ENCODE results near the gene POLE. TPM values are rescaled to one million over a fixed set of nuclear protein-coding genes. Genes with fewer than 3 reads are reported as not detected.

Gene POLE
- total and polyA plus RNA-seq, 2 of the 4 experiments (the other 2 are of a cell fraction) = 17.2 to 20.7 TPM

- H3K27ac ChIP-seq (ENCODE audit: insufficient read depth, low read length) = no peak overlapping the region
- H2BK15ac ChIP-seq (ENCODE audit: low read depth, low read length) = no peak overlapping the region
- in situ Hi-C loops (cut with MboI; ENCODE audit: low sequenced_read_pairs) (no loop called here), intact Hi-C loops (cut with micrococcal nuclease) (no loop called here), dilution Hi-C loops (cut with HindIII; ENCODE audit: low sequenced_read_pairs, unreplicated experiment) (no loop called here)
- no peaks in the 10 kb centered on the region for H3K79me1 ChIP-seq (ENCODE audit: low read depth in 1 of 2, low read length in 2 of 2)
- no peak overlapping the region for H4K91ac ChIP-seq (ENCODE audit: insufficient read depth, low read depth, low read length)
- H3K14ac ChIP-seq (replicated peaks; ENCODE audit: low read depth, low read length) = no peak overlapping the region
- no peak overlapping the region for H3K4ac ChIP-seq (ENCODE audit: low read depth, low read length)
- CTCF ChIA-PET = no interaction called here
- H2BK5ac ChIP-seq (ENCODE audit: low read depth, low read length, poor library complexity, severe bottlenecking) = no peak overlapping the region
- H3K56ac ChIP-seq (ENCODE audit: extremely low read depth, insufficient read depth, low read length) = no peak overlapping the region
- no peak overlapping the region for H3K4me2 ChIP-seq (ENCODE audit: low read depth, low read length)
- no peak overlapping the region for H2BK20ac ChIP-seq (ENCODE audit: low read depth, low read length)
- 97% methylated on average over 25 of the region's 39 CpGs; no CpG with 5 or more reads in 1 of the 2 experiments for WGBS, 2 experiments (ENCODE audit: extremely low coverage in 2 of 2, insufficient read length in 1 of 2)
- no peak overlapping the region for H4K8ac ChIP-seq (ENCODE audit: low read depth in 2 of 2, low read length in 2 of 2)
- no peak overlapping the region for H3K18ac ChIP-seq (ENCODE audit: low read depth, low read length)
- no peak overlapping the region for H3K9ac ChIP-seq (ENCODE audit: low read depth, low read length)
- H3K27me3 ChIP-seq (ENCODE audit: control insufficient read depth, insufficient read depth, low read length) = no peaks in the 10 kb centered on the region
- ATAC-seq (ENCODE audit: low read depth) (no peak), DNase-seq (no peak)
- TF ChIP-seq POLR2A (IDR thresholded peaks at IDR 0.05; ENCODE audit: low read depth, low read length) (no peak), RCOR1 (IDR thresholded peaks at IDR 0.05; ENCODE audit: insufficient replicate concordance, low read length) (no peak), NFE2L2 (IDR thresholded peaks at IDR 0.05; ENCODE audit: low read depth, low read length) (no peak), USF2 (IDR thresholded peaks at IDR 0.05; ENCODE audit: low read depth, low read length) (no peak), RAD21 (IDR thresholded peaks at IDR 0.05; ENCODE audit: low read length) (no peak), SMC3 (IDR thresholded peaks at IDR 0.05; ENCODE audit: low read depth, low read length) (no peak), MAFK (IDR thresholded peaks at IDR 0.05; ENCODE audit: low read depth, low read length) (no peak), FOS (IDR thresholded peaks at IDR 0.05; ENCODE audit: low read depth, low read length) (no peak), CTCF (conservative IDR thresholded peaks at IDR 0.05; ENCODE audit: low read depth, low read length) (no peak), ELK1 (IDR thresholded peaks at IDR 0.05; ENCODE audit: borderline replicate concordance, low read depth, low read length) (no peak), MXI1 (IDR thresholded peaks at IDR 0.05; ENCODE audit: borderline replicate concordance, low read depth, low read length) (no peak), CHD1 (IDR thresholded peaks at IDR 0.05; ENCODE audit: low read depth, low read length) (no peak), MAZ (IDR thresholded peaks at IDR 0.05; ENCODE audit: borderline replicate concordance, low read depth, low read length) (no peak), CEBPB (IDR thresholded peaks at IDR 0.05; ENCODE audit: low read depth, low read length) (no peak), RFX5 (IDR thresholded peaks at IDR 0.05; ENCODE audit: low read depth, low read length) (no peak), BHLHE40 (IDR thresholded peaks at IDR 0.05; ENCODE audit: low read depth, low read length) (no peak)
- H3K4me1 ChIP-seq (ENCODE audit: control insufficient read depth, insufficient read depth, low read length) = no peaks in the 10 kb centered on the region
- no peak overlapping the region for H3K4me3 ChIP-seq (ENCODE audit: insufficient read depth, low read depth, low read length)
- no peak overlapping the region for H3K23ac ChIP-seq (ENCODE audit: low read depth, low read length)
- no peak overlapping the region for H2AK9ac ChIP-seq (replicated peaks; ENCODE audit: low read depth, low read length, poor library complexity)
- H3K9me1 ChIP-seq (ENCODE audit: insufficient read depth, low read length) = no peaks in the 10 kb centered on the region
- no peaks in the 10 kb centered on the region; the same call in 1 of the 2 replicates for H4K20me1 ChIP-seq (ENCODE audit: insufficient read depth, low read length)
- POLR2A ChIA-PET (ENCODE audit: unreplicated experiment) = no interaction called here
- H2BK120ac ChIP-seq (ENCODE audit: low read depth, low read length) = no peak overlapping the region
- no peak overlapping the region for H2AFZ ChIP-seq (replicated peaks; ENCODE audit: low read length, poor library complexity)
- H2AK5ac ChIP-seq (ENCODE audit: low read depth, low read length) = no peak overlapping the region
- H3K9me3 ChIP-seq (ENCODE audit: control insufficient read depth, insufficient read depth, low read length) = no peaks in the 10 kb centered on the region
- H3K36me3 ChIP-seq (ENCODE audit: control insufficient read depth, insufficient read depth, low read length) = peaks cover 28% of the 10 kb centered on the region
- no peak overlapping the region for H4K5ac ChIP-seq (ENCODE audit: low read depth, low read length)
- BruUV-seq (replicated peaks) = no TSS peak
Measured at GRCh38 chr12:132574271-132574996, 112.7 kb downstream of the POLE start.

Measured in IMR-90 (cell line).